Measurements from ENCODE around the gene TMEM238L.

TMEM238L gene

GRCh38 chr17:10762037-10762436, 41.9 kb downstream of the TMEM238L start:
- Histone ChIP-seq H3K36me3 (ENCODE audit: insufficient read depth, low read length) (no peaks in the 10 kb centered on the region), H4K20me1 (ENCODE audit: insufficient read depth, low read length) (no peaks in the 10 kb centered on the region), H3K9me3 (ENCODE audit: low read length) (no peaks in the 10 kb centered on the region), H3K9ac (ENCODE audit: low read length) (no peak overlapping the region), H3K4me3 (ENCODE audit: low read depth, low read length, poor library complexity, severe bottlenecking) (no peak overlapping the region), H2AFZ (ENCODE audit: low read length) (no peak overlapping the region), H3F3A (ENCODE audit: insufficient read depth, low read length) (no peaks in the 10 kb centered on the region), H3K27ac (ENCODE audit: low read depth, low read length, poor library complexity, severe bottlenecking) (no peak overlapping the region), H3K79me2 (ENCODE audit: insufficient read depth, low read length) (no peaks in the 10 kb centered on the region), H3K9me2 (ENCODE audit: low read depth, low read length) (no peaks in the 10 kb centered on the region), H3K27me3 (ENCODE audit: insufficient read depth, low read length) (no peaks in the 10 kb centered on the region), H3K4me2 (ENCODE audit: low read length) (no peak overlapping the region), H3K4me1 (ENCODE audit: insufficient read depth, low read length, severe bottlenecking) (no peaks in the 10 kb centered on the region)
- TF ChIP-seq EZH2 (IDR thresholded peaks at IDR 0.05; ENCODE audit: borderline replicate concordance, low read length) (no peak), CTCF (IDR thresholded peaks at IDR 0.05; ENCODE audit: low read length) (no peak)

- Histone ChIP-seq H3K9me3 (ENCODE audit: low read length) (no peaks in the 10 kb centered on the region), H4K20me1 (ENCODE audit: insufficient read depth, low read length) (no peaks in the 10 kb centered on the region), H3K36me3 (ENCODE audit: insufficient read depth, low read length) (no peaks in the 10 kb centered on the region), H3K27ac (ENCODE audit: low read depth, low read length, poor library complexity, severe bottlenecking) (no peak overlapping the region), H3K27me3 (ENCODE audit: insufficient read depth, low read length) (0 out of 2 replicates have a peak, but pooled peaks cover 3% of the 10 kb centered on the region), H3K4me1 (ENCODE audit: insufficient read depth, low read length, severe bottlenecking) (no peaks in the 10 kb centered on the region), H3K9ac (ENCODE audit: low read length) (no peak overlapping the region), H3K79me2 (ENCODE audit: insufficient read depth, low read length) (no peaks in the 10 kb centered on the region), H3K9me2 (ENCODE audit: low read depth, low read length) (no peaks in the 10 kb centered on the region), H3K4me3 (ENCODE audit: low read depth, low read length, poor library complexity, severe bottlenecking) (no peak overlapping the region), H3F3A (ENCODE audit: insufficient read depth, low read length) (no peaks in the 10 kb centered on the region), H2AFZ (ENCODE audit: low read length) (no peak overlapping the region), H3K4me2 (ENCODE audit: low read length) (no peak overlapping the region)
- no peak for TF ChIP-seq CTCF (IDR thresholded peaks at IDR 0.05; ENCODE audit: low read length)
- TF ChIP-seq EZH2 (IDR thresholded peaks at IDR 0.05; ENCODE audit: borderline replicate concordance, low read length) = no peak
Observed at GRCh38 chr17:10761281-10761680, 42.6 kb downstream of the TMEM238L start.

- Histone ChIP-seq H2AFZ (ENCODE audit: low read length) (no peak overlapping the region), H3K4me1 (ENCODE audit: insufficient read depth, low read length, severe bottlenecking) (no peaks in the 10 kb centered on the region), H3K9me3 (ENCODE audit: low read length) (no peaks in the 10 kb centered on the region), H4K20me1 (ENCODE audit: insufficient read depth, low read length) (no peaks in the 10 kb centered on the region), H3F3A (ENCODE audit: insufficient read depth, low read length) (no peaks in the 10 kb centered on the region), H3K9ac (ENCODE audit: low read length) (no peak overlapping the region), H3K27ac (ENCODE audit: low read depth, low read length, poor library complexity, severe bottlenecking) (no peak overlapping the region), H3K9me2 (ENCODE audit: low read depth, low read length) (no peaks in the 10 kb centered on the region), H3K4me3 (ENCODE audit: low read depth, low read length, poor library complexity, severe bottlenecking) (no peak overlapping the region), H3K27me3 (ENCODE audit: insufficient read depth, low read length) (0 out of 2 replicates have a peak, but pooled peaks cover 3% of the 10 kb centered on the region), H3K4me2 (ENCODE audit: low read length) (no peak overlapping the region), H3K36me3 (ENCODE audit: insufficient read depth, low read length) (no peaks in the 10 kb centered on the region), H3K79me2 (ENCODE audit: insufficient read depth, low read length) (no peaks in the 10 kb centered on the region)
- no peak for TF ChIP-seq CTCF (IDR thresholded peaks at IDR 0.05; ENCODE audit: low read length)
- TF ChIP-seq EZH2 (IDR thresholded peaks at IDR 0.05; ENCODE audit: borderline replicate concordance, low read length) = no peak
Observed at GRCh38 chr17:10758062-10758461, 45.8 kb downstream of the TMEM238L start.
